HFFc6 (cell line): ENCODE measurements around the gene SLC28A3. TPM values are rescaled to one million over a fixed set of nuclear protein-coding genes. Genes with fewer than 3 reads are reported as not detected.

Source experiments
- DNase-seq: peaks from one replicate; pipeline ENCODE4 v3.0.0-alpha.2; 2018
- H3K27ac Mint-ChIP-seq: 2 replicates; pipeline ENCODE4 v1.8.0; 2020; ENCODE audit warnings: mild to moderate bottlenecking, mixed read lengths
- H3K27me3 Mint-ChIP-seq: 2 replicates; pipeline ENCODE4 v1.8.0; 2021; ENCODE audit warnings: mild to moderate bottlenecking, moderate library complexity, mixed read lengths; ENCODE audit not compliant: insufficient read depth
- H3K36me3 Mint-ChIP-seq: 2 replicates; pipeline ENCODE4 v1.8.0; 2021; ENCODE audit warnings: low read depth, mixed read lengths
- H3K4me1 Mint-ChIP-seq: 2 replicates; pipeline ENCODE4 v1.8.0; 2020; ENCODE audit warnings: low read depth, mixed read lengths
- H3K4me3 Mint-ChIP-seq: 2 replicates; pipeline ENCODE4 v1.8.0; 2020; ENCODE audit warnings: mild to moderate bottlenecking, moderate library complexity, mixed read lengths
- H3K9me3 Mint-ChIP-seq: 2 replicates; pipeline ENCODE4 v1.8.0; 2020; ENCODE audit warnings: mild to moderate bottlenecking, mixed read lengths
- total RNA-seq, 6 experiments: library from RNA; stranded (reverse); fragmentation: NEBNext Ultra II Directional; extraction: Animal tissue kit (Norgen Biotek cat#: 25700); gene quantifications; 2 replicates in 1 of 6; 3 replicates in 5 of 6; pipeline ENCODE4 v1.2.3, GENCODE V29; 2021
- TF ChIP-seq, protein P1 (sequence below): fragments of 200-600 bp; sonication (generic); IDR thresholded peaks from 2 replicates; pipeline ENCODE4 v1.5.0; 2021; ENCODE audit warnings: antibody characterized with exemption, mild to moderate bottlenecking

Gene SLC28A3
- total RNA-seq, 6 experiments from 2014 or later, result 0.43 to 0.64 (median 0.54) TPM

DNA sequence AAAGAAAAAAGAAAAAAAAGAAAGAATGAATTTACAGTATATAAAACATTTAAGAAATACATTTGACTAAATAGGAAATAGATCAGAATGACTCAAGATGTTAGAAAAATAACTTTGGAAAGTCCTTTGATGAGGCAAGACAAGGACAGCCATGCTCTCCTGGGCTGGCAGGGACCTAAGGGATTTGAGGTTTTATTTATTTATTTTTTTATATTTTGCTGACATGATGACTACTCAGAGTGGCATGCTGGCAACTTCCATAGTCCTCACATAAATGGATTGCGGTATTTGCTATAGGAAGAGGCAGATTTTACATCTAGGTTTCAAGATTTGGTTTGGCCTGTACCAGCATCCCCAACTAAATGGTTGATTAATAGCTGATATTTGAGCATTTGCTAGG lies 17.7 kb downstream of the SLC28A3 start:
- peaks cover 36% of the 10 kb centered on the region for H3K4me1 Mint-ChIP-seq
- H3K4me3 Mint-ChIP-seq, result no peak overlapping the region
- peak; percentile 11 for DNase-seq
- peaks cover 2% of the 10 kb centered on the region for H3K27me3 Mint-ChIP-seq
- peaks cover 2% of the 10 kb centered on the region; the same call in 1 of the 2 replicates for H3K36me3 Mint-ChIP-seq
- peaks cover 2% of the 10 kb centered on the region for H3K9me3 Mint-ChIP-seq
- H3K27ac Mint-ChIP-seq, result no peak overlapping the region
- TF ChIP-seq, protein P1, sequence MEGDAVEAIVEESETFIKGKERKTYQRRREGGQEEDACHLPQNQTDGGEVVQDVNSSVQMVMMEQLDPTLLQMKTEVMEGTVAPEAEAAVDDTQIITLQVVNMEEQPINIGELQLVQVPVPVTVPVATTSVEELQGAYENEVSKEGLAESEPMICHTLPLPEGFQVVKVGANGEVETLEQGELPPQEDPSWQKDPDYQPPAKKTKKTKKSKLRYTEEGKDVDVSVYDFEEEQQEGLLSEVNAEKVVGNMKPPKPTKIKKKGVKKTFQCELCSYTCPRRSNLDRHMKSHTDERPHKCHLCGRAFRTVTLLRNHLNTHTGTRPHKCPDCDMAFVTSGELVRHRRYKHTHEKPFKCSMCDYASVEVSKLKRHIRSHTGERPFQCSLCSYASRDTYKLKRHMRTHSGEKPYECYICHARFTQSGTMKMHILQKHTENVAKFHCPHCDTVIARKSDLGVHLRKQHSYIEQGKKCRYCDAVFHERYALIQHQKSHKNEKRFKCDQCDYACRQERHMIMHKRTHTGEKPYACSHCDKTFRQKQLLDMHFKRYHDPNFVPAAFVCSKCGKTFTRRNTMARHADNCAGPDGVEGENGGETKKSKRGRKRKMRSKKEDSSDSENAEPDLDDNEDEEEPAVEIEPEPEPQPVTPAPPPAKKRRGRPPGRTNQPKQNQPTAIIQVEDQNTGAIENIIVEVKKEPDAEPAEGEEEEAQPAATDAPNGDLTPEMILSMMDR, result no peak

DNA sequence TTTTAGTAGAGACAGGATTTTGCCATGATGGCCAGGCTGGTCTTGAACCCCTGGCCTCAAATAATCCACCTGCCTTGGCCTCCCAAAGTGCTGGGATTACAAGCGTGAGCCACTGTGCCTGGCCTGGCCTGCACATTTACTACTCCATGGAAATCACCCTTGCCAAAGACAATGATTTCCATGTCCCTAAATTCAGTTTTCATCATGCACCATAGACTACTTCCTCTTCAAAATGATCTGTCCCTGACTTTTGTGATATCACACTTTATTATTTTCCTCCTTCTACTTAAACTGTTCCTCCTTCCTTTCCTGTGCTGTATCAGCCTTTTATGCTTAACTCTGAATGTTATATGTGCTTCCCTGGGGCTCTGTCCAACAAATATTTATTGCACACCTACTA lies 20.3 kb downstream of the SLC28A3 start:
- DNase-seq, result no peak
- TF ChIP-seq, protein P1, result no peak
- no peaks in the 10 kb centered on the region for H3K9me3 Mint-ChIP-seq
- H3K27me3 Mint-ChIP-seq, result peaks cover 2% of the 10 kb centered on the region
- H3K4me3 Mint-ChIP-seq, result no peak overlapping the region
- no peak overlapping the region for H3K27ac Mint-ChIP-seq
- H3K36me3 Mint-ChIP-seq, result no peaks in the 10 kb centered on the region
- peaks cover 28% of the 10 kb centered on the region for H3K4me1 Mint-ChIP-seq

DNA sequence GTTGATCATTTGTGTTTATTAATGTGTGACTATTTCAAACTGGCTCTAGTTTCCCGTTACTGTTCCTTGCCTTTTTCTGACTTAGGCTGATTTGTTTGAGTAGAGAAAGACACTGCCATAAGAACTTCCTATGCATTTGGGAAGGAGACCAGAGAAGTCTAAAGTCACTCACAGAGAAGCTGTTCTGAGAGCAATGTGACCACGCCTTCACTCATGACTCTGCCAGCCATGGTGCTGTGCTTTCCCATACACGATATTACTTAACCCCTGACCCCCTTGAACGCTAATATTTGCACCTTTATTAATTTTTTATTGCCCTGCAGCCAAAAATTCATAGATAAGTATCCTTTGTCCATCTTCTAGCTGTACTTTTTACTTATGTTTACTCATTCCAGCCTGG lies 20.9 kb downstream of the SLC28A3 start:
- Mint-ChIP-seq H3K4me3 (no peak overlapping the region), H3K27me3 (peaks cover 2% of the 10 kb centered on the region), H3K27ac (no peak overlapping the region), H3K4me1 (peaks cover 28% of the 10 kb centered on the region), H3K36me3 (no peaks in the 10 kb centered on the region), H3K9me3 (no peaks in the 10 kb centered on the region)
- no peak for DNase-seq
- TF ChIP-seq, protein P1, result no peak

DNA sequence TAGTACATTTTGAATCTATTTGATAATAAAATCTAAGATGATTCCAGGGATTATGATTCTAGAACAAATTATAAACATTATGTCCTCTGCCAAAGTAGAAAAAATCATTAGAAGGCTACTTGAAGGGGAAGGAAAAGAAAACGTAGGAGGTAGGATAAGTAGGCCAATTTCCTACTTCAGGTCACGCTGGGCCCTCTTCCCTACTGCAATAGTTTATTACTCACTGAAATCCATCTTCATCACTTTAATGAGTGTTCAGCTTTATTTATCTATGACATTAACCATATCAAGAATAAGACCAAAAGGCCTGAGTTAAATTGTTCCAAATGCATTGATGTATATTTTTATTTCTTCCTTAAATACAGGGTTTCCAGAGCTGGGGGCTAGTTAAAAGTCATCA lies 21.6 kb downstream of the SLC28A3 start:
- Mint-ChIP-seq H3K27me3 (peaks cover 2% of the 10 kb centered on the region), H3K4me1 (peaks cover 33% of the 10 kb centered on the region), H3K27ac (no peak overlapping the region), H3K9me3 (no peaks in the 10 kb centered on the region), H3K36me3 (no peaks in the 10 kb centered on the region), H3K4me3 (no peak overlapping the region)
- TF ChIP-seq, protein P1, result no peak
- DNase-seq, result no peak

DNA sequence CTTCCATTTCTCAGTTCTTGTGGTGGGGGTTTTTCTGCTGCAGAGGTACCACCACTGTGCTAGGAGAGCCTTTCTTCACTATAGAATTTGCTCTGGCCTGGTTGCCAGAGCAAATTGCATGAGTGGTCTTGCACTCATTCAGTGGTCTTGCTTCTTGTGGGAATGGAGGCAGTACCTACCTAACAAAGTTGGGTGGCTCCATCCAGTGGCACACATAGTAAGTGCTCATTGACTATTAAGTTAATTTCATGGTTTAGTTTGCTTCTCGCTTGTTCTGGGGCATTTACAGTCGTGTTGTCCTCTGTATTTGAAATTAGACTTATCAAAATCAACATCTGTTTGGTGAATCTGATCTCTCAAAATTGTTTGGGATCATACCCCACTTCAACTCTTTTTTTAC lies 23.0 kb downstream of the SLC28A3 start:
- no peak overlapping the region for H3K27ac Mint-ChIP-seq
- H3K36me3 Mint-ChIP-seq, result no peaks in the 10 kb centered on the region
- TF ChIP-seq, protein P1, result peak; percentile 54
- no peaks in the 10 kb centered on the region for H3K9me3 Mint-ChIP-seq
- H3K4me3 Mint-ChIP-seq, result no peak overlapping the region
- H3K27me3 Mint-ChIP-seq, result peaks cover 2% of the 10 kb centered on the region
- peaks cover 27% of the 10 kb centered on the region for H3K4me1 Mint-ChIP-seq
- no peak for DNase-seq
